ENCODE data around the gene THAP6.

- TF ChIP-seq CTCF (IDR thresholded peaks at IDR 0.05) (no peak), EZH2 (IDR thresholded peaks at IDR 0.05; ENCODE audit: borderline replicate concordance, insufficient read depth, low read depth, low read length, poor library complexity, severe bottlenecking) (no peak)
Observed at GRCh38 chr4:75497133-75497532, 17.1 kb upstream of the THAP6 start.
